HG03521 (cell line): Measurements from ENCODE around the gene WDR27.
"Not testable (repeated sequence)": the region's sequence is repeated elsewhere in the genome, so short reads cannot be mapped to it uniquely, and the experiment has no call there.

ENCODE experiments used
- ATAC-seq: cut with Tn5 transposase; IDR thresholded peaks from one replicate; pipeline ENCODE4 v1.9.1; 2021; ENCODE audit warnings: mild to moderate bottlenecking, moderate library complexity; ENCODE audit not compliant: unreplicated experiment

The WDR27 gene

DNA sequence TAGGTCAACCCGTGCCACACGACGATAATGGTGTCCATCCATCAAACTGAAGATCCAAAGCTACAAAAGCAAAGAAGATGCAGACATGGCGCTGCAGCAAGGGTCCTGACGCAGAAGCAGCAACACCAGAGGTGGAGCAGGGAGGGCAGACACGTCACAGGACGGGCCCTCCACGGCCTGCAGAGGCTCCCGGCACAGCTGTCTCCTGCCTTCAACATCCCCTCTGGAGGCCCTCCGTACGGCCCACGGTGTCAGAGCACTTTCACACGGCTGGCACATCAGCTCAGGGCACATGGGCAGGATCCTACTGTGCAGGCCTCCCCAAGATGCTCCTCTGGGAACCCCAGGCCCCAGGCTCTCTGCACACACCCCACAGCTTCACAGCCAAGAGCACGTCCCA, 37.6 kb downstream of the WDR27 start:
- ATAC-seq, result no peak

GRCh38 chr6:169663468-169663867, 38.4 kb downstream of the WDR27 start:
- no peak for ATAC-seq

DNA sequence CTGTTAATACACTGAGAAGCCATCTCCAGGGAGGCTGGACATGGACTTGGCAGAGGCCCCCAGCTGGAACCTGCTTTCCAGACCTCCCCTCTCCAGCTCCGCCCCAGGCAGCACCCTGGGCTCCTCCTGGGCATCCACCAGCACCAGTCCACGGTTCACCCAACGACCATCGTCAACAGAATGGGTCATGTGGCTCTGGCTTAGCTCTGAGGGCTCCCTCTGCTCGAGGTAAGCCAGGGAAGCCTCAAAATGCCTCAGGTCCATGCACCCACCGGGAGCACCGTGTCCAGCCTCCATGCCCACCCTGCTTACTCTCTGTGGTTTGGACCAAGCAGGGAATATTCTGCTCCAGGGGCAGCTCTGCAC, 40.5 kb downstream of the WDR27 start:
- ATAC-seq, result no peak

GRCh38 chr6:169660751-169661390, 41.0 kb downstream of the WDR27 start:
- ATAC-seq, result no peak

- ATAC-seq, result no peak
These were observed 41.8 kb downstream of the WDR27 start for GRCh38 chr6:169659820-169660610.

GRCh38 chr6:169657284-169657610, 44.6 kb downstream of the WDR27 start:
- no peak for ATAC-seq

- ATAC-seq, result no peak
These were observed 45.1 kb downstream of the WDR27 start for GRCh38 chr6:169656546-169657283.

DNA sequence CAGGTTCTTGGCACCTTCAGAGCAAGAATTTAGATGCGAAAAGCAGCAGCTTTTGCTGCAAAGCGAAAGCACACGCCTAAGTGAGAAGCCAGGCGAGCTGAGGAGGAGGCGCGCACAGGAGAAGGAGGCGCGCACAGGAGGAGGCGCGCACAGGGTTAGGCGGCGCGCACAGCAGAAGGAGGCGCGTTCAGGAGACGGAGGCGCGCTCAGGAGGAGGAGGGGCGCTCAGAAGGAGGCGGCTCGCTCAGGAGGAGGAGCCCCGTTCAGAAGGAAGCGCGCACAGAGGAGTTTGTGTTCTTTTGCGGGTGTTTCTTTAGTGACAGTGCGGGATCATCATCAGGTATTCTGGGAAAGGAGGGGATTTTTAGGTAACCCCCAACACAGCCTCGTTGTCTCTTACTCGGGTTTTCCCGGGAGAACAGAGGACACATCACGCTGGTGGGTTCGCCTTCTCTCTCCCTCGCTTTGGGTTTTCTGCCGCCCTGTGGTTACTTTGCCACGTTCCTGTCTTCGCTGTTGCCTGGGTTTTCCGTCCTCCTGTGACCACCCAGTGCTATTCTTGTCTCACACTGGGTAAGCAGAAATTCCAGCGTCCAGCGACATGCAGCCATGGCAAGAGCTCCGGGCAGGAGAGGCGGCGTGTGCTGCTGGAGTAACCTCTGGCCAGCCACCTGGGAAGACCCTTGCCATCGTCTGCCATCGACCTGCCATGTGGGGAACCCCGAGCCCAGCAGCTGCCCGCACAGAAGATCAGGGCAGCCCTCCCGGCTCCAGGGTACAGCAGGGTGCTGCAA, 47.0 kb downstream of the WDR27 start:
- peak; percentile 88 for ATAC-seq

- no peak for ATAC-seq
These were observed 48.1 kb downstream of the WDR27 start for GRCh38 chr6:169653691-169654090.

- ATAC-seq, result no peak
These were observed 48.9 kb downstream of the WDR27 start for GRCh38 chr6:169652896-169653295.

- ATAC-seq, result no peak
These were observed 50.3 kb downstream of the WDR27 start for GRCh38 chr6:169651498-169651897.

GRCh38 chr6:169650959-169651292, 50.9 kb downstream of the WDR27 start:
- ATAC-seq, result no peak

- no peak for ATAC-seq
These were observed 51.4 kb downstream of the WDR27 start for GRCh38 chr6:169650241-169650958.

- no peak for ATAC-seq
These were observed 53.2 kb downstream of the WDR27 start for GRCh38 chr6:169648617-169649016.

DNA sequence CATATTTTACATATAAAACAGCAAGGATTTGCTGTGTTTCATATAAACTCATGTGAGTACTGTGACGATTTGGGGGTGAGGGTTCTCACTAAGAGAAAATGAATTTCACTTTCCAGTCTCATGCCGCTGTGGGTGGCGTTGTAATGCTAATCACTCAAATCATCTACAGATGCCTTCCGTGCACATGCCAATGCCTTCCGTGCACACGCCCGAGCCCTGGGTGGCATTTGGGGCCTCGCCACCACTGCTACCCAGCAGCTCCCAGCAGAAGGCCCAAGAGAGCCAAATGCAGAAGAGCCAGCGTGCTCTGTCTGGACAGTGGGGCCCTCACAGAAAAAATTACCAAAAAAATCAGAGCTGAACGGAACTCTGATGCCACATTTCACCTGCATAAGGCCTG, 53.7 kb downstream of the WDR27 start:
- ATAC-seq, result no peak

GRCh38 chr6:169647637-169648036, 54.2 kb downstream of the WDR27 start:
- ATAC-seq, result no peak

DNA sequence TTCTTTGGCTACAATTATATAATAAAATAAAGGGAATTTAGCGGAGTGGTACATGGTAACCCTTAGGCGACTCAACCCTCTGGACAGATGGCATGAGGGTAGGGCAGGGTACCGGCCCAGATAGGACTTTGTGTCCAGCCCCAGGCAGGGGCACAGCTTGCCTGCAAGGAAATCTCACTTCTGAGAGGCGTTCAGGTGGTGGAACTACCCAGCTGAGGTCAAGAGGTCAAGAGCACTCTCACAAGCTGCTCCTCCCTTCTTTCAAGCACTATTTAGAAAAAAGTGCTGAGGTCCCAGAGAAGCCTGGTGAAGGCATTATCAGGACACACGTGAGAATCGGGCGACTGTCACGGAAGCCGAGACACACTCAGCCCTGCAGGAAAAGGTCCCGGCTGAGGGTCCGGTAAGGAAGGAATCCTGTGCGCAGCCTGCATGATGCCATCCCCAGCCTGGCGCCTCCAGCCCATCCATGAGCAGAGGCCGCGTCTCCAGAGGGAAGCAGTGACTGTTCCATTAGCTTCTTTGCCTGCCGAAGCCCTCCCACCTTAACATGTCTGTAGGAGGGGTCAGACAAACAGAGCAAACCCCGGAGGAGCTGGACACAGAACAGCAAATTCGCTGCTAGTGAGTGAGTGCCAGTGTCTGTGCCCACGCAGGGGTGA, 54.8 kb downstream of the WDR27 start:
- no peak for ATAC-seq

GRCh38 chr6:169645459-169645858, 56.4 kb downstream of the WDR27 start:
- ATAC-seq, result not testable (repeated sequence)

DNA sequence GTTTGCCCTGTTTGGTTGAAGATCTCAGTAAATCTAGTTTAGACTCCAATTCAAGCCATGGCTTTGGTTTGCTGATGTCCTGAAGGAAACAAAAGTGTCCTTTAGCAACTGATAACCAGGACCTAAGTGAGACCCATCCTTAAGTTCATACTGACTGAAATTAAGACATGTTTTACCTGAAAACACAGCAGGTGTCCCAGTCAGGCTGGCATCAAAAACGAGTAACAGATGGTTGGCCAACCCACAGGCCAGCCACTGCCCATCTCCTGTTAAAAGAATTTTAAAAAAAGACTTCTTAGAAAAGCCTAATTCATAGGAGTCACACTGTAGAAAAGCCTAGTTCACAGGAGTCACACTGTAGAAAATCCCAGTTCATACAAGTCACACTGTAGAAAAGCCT, 58.3 kb downstream of the WDR27 start:
- no peak for ATAC-seq

GRCh38 chr6:169642455-169642854, 59.4 kb downstream of the WDR27 start:
- no peak for ATAC-seq
